HepG2 (cell line): Measurements from ENCODE around the gene VWA7. TPM values are rescaled to one million over a fixed set of nuclear protein-coding genes. Genes with fewer than 3 reads are reported as not detected.
A peak's percentile ranks its signal among the peaks of the same experiment; 100 is the strongest.

Source experiments
- ATF7 ChIP-seq, 2 experiments: fragments of 450-650 bp in 1 of 2; sonication (generic) in 1 of 2; formaldehyde crosslinking in 1 of 2; IDR thresholded peaks; 2 replicates each; pipeline versions ENCODE4 v1.4.0 to v1.6.1; 2016 to 2020; ENCODE audit warnings: antibody characterized with exemption in 1 of 2, mild to moderate bottlenecking in 1 of 2, missing genetic modification reagents in 1 of 2
- BRCA1 ChIP-seq: sonication (generic); formaldehyde crosslinking; IDR thresholded peaks from 2 replicates; pipeline ENCODE4 v1.4.0; 2020; ENCODE audit warnings: missing genetic modification reagents
- BRD4 ChIP-seq: sonication (generic); formaldehyde crosslinking; IDR thresholded peaks from 2 replicates; pipeline ENCODE4 v1.4.0; 2020; ENCODE audit warnings: missing genetic modification reagents
- ERF ChIP-seq: IDR thresholded peaks from 2 replicates; pipeline ENCODE4 v1.6.1; 2018; ENCODE audit warnings: missing biosample characterization, missing genetic modification reagents
- ETV5 ChIP-seq: IDR thresholded peaks from 2 replicates; pipeline ENCODE4 v1.6.1; 2018; ENCODE audit warnings: missing biosample characterization, missing genetic modification reagents, inconsistent platforms, borderline replicate concordance
- ETV6 ChIP-seq: sonication (generic); formaldehyde crosslinking; conservative IDR thresholded peaks from 2 replicates; pipeline ENCODE4 v1.4.0; 2020; ENCODE audit warnings: missing genetic modification reagents
- HIVEP1 ChIP-seq: sonication (generic); formaldehyde crosslinking; IDR thresholded peaks from 2 replicates; pipeline ENCODE4 v1.4.0; 2020; ENCODE audit warnings: mild to moderate bottlenecking, missing genetic modification reagents
- JARID2 ChIP-seq: sonication (generic); formaldehyde crosslinking; IDR thresholded peaks from 2 replicates; pipeline ENCODE4 v1.8.1; 2023; ENCODE audit warnings: missing genetic modification reagents, inconsistent platforms; ENCODE audit not compliant: insufficient replicate concordance
- MAF1 ChIP-seq: sonication (generic); formaldehyde crosslinking; IDR thresholded peaks from 2 replicates; pipeline ENCODE4 v1.5.0; 2020; ENCODE audit warnings: missing genetic modification reagents, borderline replicate concordance
- NFE2 ChIP-seq: sonication (generic); formaldehyde crosslinking; IDR thresholded peaks from 2 replicates; pipeline ENCODE4 v1.4.0; 2020; ENCODE audit warnings: missing genetic modification reagents
- PCBP2 ChIP-seq: fragments of 200-400 bp; formaldehyde crosslinking; optimal IDR thresholded peaks from 2 replicates; pipeline ENCODE3; 2018; ENCODE audit warnings: low read length, low read depth; ENCODE audit not compliant: poor library complexity, severe bottlenecking
- UBTF ChIP-seq: sonication (generic); formaldehyde crosslinking; IDR thresholded peaks from 2 replicates; pipeline ENCODE4 v1.4.0; 2020; ENCODE audit warnings: mild to moderate bottlenecking, missing genetic modification reagents
- ZBTB46 ChIP-seq: sonication (generic); formaldehyde crosslinking; IDR thresholded peaks from 2 replicates; pipeline ENCODE4 v1.4.0; 2020; ENCODE audit warnings: mild to moderate bottlenecking, missing genetic modification reagents, borderline replicate concordance
- ZBTB7A ChIP-seq: sonication (generic); formaldehyde crosslinking; IDR thresholded peaks from 2 replicates; pipeline ENCODE4 v1.8.0; 2022; ENCODE audit warnings: mild to moderate bottlenecking, missing genetic modification reagents
- ZKSCAN8 ChIP-seq: IDR thresholded peaks from 2 replicates; pipeline ENCODE4 v1.6.1; 2016; ENCODE audit warnings: borderline replicate concordance, missing genetic modification reagents, missing compliant biosample characterization
- ZNF329 ChIP-seq: sonication (generic); formaldehyde crosslinking; IDR thresholded peaks from 2 replicates; pipeline ENCODE4 v1.9.0; 2021; ENCODE audit warnings: low read depth, mild to moderate bottlenecking, missing genetic modification reagents
- ZNF382 ChIP-seq: sonication (generic); formaldehyde crosslinking; IDR thresholded peaks from 2 replicates; pipeline ENCODE4 v1.5.0; 2020; ENCODE audit warnings: missing genetic modification reagents, mild to moderate bottlenecking, borderline replicate concordance
- ZNF543 ChIP-seq: sonication (generic); formaldehyde crosslinking; IDR thresholded peaks from 2 replicates; pipeline ENCODE4 v1.4.0; 2020; ENCODE audit warnings: mild to moderate bottlenecking, missing genetic modification reagents
- ZNF619 ChIP-seq: sonication (generic); formaldehyde crosslinking; IDR thresholded peaks from 2 replicates; pipeline ENCODE4 v1.4.0; 2020; ENCODE audit warnings: mild to moderate bottlenecking, missing genetic modification reagents
- ZNF879 ChIP-seq: sonication (generic); formaldehyde crosslinking; IDR thresholded peaks from 2 replicates; pipeline ENCODE4 v1.8.1; 2023; ENCODE audit warnings: missing genetic modification reagents
- ZSCAN22 ChIP-seq: sonication (generic); formaldehyde crosslinking; IDR thresholded peaks from 2 replicates; pipeline ENCODE4 v1.4.0; 2020; ENCODE audit warnings: mild to moderate bottlenecking, missing genetic modification reagents
- ZXDC ChIP-seq: sonication (generic); formaldehyde crosslinking; IDR thresholded peaks from 2 replicates; pipeline ENCODE4 v1.5.0; 2020; ENCODE audit warnings: mild to moderate bottlenecking, missing genetic modification reagents
- polyA plus RNA-seq, 8 experiments: library from polyadenylated mRNA; depleted of rRNA in 3 of 8; stranded (reverse) in 7 of 8; unstranded in 1 of 8; fragments of >200 nt; fragmentation: Illumina TruSeq in 4 of 8; extraction: Trizol in 4 of 8; gene quantifications; 2 replicates each; pipeline versions ENCODE4 v1.2.1 to v1.2.3, GENCODE V29; 2011 to 2016; ENCODE audit warnings: low read depth in 4 of 8, missing spikeins in 1 of 8, mixed read lengths in 1 of 8; ENCODE audit not compliant: insufficient read depth in 1 of 8
- total RNA-seq, 5 experiments: library from RNA; depleted of rRNA; stranded (reverse); fragments of >200 nt; fragmentation: Illumina TruSeq; extraction: Trizol; gene quantifications; 2 replicates each; pipeline ENCODE4 v1.2.3, GENCODE V29; 2016; ENCODE audit warnings: low read depth in 1 of 5

Gene VWA7
- total and polyA plus RNA-seq, 2 of the 13 experiments (the other 11 are each of a cell fraction or from before 2014, with no cell fraction given) = 0.86 to 3.3 TPM

- TF ChIP-seq BRCA1 (CRISPR knock-in tag) = no peak
- peak; percentile 82; the same call in 1 of the 2 replicates for TF ChIP-seq ZSCAN22 (CRISPR knock-in tag)
- TF ChIP-seq ATF7 (IDR thresholded peaks at IDR 0.05) = no peak
- TF ChIP-seq ATF7 (CRISPR knock-in tag; IDR thresholded peaks at IDR 0.05) = peak; percentile 85; the same call in 1 of the 2 replicates
- TF ChIP-seq ZKSCAN8 (CRISPR knock-in tag) = no peak
- peak; percentile 95 for TF ChIP-seq ZNF543
- no peak; the same call in 1 of the 2 replicates for TF ChIP-seq UBTF (CRISPR knock-in tag)
- no peak; the same call in none of the 2 replicates for TF ChIP-seq ETV5 (CRISPR knock-in tag)
- TF ChIP-seq NFE2 (CRISPR knock-in tag) = no peak
- TF ChIP-seq ETV6 = peak; percentile 98
- TF ChIP-seq ZNF879 (CRISPR knock-in tag) = peak; percentile 97
- TF ChIP-seq ZNF329 = no peak
- TF ChIP-seq JARID2 (CRISPR knock-in tag) = peak; percentile 33
- TF ChIP-seq BRD4 = peak; percentile 98
- TF ChIP-seq PCBP2 = no peak
- TF ChIP-seq ERF (CRISPR knock-in tag) = peak; percentile 91
- TF ChIP-seq ZBTB46 (CRISPR knock-in tag) = peak; percentile 58; the same call in 1 of the 2 replicates
- TF ChIP-seq HIVEP1 = peak; percentile 97
- 0 out of 2 replicates have a peak, but pooled peaks have one; percentile 73 for TF ChIP-seq MAF1 (CRISPR knock-in tag)
- peak; percentile 60 for TF ChIP-seq ZNF619 (CRISPR knock-in tag)
- peak; percentile 73; the same call in 1 of the 2 replicates for TF ChIP-seq ZXDC (CRISPR knock-in tag)
- peak; percentile 93; the same call in 1 of the 2 replicates for TF ChIP-seq ZBTB7A (CRISPR knock-in tag)
- TF ChIP-seq ZNF382 = no peak
Observed at GRCh38 chr6:31739639-31740396, 37.3 kb downstream of the VWA7 start, which contains the start of gene MSH5 (continued).
